ENCODE results near the gene DSTN.
A peak's percentile ranks its signal among the peaks of the same experiment; 100 is the strongest.

The DSTN gene

DNA sequence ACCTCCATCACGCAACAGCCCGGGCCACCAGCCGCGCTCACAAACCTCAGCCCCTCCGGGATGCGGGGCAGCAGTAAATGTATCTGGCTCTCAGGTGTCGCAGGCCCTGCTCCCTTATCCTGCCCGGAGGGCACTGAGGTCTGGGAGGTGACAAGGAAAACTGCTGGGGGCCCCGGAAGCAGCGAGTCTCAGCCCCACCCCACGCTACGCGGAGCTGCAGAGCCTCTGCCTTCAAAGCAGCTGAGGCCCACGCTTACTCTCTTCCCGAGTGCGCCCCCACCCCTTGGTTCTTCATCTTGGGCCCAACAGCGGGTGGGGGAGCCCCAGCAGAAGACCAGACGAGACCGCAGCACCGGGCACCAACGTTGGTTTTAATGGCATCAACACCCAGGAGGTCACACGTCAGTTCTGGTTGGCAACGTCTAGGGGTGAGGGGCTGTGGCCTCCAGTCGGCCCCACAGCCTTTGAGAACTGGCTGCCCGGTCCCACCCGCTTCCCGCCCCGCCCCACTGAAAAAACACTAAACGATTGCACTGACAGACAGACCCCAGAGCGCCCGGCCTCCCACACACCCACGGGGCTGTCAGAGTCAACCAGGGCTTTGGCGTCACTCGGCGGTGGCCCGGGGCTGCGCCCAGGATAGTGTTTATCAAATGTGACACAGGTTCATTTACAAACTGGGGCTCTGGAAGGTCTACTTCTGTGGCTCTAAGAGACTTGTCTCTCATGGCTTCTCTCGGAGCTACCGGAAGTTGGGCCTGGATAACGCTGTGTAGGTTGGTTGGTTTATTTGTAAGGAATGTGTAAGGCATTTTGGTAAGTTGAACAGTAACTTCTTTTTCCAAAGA is 43.7 kb downstream of the DSTN start:
- DNase-seq = no peak

DNA sequence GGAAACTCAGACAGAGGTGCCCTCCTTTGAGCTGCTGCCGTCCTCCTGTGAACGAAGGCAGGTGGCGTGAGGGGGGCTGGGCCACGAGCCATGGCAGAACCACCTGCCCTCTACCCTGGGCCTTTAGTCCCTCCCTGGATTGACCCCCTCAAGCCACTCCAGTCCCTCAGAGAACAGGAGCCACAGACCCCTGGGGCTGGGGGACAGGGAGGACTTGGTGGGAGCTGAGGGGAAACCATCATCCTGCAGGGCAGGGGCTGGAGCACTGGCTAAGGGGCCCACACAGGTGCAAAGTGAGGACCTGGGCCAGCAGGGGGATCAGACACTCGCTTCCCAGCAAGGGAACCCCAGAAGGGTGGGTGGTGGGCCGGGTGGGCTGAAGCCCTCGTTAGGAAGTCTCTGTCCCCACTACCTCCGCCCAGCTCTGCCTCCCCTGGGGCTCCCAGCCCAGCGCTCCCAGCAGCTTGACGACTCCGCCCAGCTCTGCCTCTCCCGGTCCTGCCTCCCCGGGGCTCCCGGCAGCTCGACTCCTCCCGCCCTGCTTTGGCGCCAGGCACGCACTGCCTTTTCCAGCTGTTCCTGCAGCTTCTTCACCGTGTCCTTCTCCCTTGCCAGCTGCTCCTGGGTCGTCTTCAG is 44.4 kb downstream of the DSTN start:
- no peak for DNase-seq

DNA sequence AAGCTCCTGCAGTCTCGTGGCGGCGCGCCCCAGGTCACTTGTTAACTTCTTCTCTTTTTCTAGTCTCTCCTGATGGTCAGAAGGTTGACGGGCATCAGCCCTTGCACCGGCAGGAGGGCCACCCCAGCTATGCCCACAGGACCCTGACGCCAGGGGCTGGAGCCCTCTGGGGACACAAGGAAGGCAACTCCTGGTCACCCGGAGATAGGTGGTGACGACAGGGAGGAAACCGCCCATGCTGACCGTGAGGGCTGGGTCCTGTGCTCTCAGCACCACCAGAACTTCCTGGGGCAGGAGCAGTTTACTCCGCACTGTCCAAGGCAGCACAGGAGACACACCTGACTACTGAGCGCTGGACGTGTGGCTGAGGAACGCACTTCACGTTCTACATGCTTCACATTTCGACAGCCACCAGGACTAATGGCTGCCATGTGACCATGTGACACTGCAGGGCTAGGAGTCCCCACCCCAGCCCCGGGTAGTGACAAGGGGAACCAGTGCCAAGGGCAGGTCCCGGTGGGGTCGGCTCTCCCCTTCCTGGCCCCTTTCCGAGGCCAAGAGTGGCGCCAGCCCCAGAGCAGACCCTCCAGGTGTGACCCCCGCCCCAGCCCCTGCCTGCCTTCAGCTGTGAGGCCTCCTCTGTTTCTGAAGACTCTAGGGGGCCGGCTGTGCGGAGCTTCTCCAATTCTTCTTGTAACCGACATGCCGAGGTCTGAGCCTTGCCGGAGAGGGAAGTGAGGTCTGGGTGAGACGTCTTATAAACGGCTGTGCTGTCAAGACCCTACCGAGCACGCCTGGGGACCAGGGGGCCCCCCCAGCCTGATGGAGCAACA is 45.2 kb downstream of the DSTN start:
- DNase-seq = no peak

DNA sequence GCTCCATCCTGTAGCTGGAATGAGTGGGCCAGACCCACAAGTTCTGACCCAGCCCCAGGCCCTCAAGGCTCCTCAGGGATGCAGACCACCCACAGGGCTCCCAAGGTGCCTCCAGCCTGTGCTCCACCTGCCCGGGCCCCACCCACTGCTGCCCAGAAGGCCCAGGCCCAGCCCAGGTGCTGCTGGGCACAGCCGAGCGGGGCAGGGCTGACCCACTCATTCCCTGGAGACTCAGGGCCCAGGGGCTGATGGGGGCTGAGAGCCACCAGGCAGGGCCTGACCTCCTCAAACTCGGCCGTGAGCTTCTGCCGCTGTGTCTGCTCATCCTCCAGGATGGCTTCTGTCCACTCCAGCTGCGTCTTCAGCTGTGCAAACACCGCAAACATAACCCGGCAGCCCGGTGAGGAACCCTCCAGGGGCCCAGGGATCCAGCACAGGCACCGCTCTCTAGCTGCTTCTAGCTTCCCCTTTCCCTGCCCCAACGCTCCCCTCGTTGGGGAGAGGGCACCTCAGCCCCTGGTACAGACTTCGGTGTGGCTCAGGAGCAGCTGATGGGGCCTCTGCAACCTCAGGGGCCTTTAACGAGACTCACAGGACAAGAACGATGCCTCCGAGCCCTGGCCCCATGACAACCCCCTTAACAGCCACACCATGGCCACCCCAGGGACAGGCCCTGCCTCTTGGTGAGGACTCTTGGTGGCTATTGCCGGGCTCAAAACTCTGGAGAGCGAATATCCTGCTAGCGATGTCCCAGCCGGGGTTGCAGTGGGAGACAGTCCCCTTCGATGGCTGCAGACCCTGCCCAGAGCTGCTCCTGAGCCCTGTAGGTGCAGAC is 46.0 kb downstream of the DSTN start:
- no peak for DNase-seq

DNA sequence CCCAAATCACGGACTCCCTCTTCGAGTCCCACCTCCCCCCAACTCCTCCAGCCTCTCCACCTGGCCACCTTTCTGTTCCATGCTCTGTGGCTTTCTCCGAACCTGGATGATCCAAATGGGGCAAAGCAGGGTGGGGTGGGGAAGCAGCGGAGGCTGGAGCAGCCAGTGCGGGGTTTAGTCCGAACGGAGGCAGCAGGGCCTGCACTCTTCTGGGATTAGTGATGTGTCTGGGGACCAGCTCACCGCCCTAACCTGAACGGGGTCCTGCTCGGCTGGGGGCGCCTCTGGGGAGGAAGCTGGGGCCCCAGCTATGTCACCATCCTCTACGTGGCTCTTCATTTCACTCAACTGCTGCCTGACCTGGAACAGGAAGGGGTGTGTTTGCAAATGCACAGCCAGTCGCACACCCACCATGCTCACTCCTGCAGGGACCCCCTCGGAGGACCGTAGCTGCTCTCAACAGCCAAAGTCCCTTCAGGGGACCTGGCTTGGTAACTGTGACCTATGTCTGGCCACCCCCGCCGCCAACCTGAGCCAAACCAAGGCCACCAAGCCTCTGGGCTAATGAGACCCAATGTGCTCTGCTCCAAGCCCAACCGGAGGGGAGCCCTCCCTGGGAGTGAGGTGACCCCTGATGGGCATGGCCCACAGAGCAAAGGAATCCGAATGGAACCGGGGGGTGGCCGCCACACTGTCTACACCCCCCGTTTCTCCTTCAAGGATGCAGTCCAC is 46.8 kb downstream of the DSTN start:
- no peak for DNase-seq

DNA sequence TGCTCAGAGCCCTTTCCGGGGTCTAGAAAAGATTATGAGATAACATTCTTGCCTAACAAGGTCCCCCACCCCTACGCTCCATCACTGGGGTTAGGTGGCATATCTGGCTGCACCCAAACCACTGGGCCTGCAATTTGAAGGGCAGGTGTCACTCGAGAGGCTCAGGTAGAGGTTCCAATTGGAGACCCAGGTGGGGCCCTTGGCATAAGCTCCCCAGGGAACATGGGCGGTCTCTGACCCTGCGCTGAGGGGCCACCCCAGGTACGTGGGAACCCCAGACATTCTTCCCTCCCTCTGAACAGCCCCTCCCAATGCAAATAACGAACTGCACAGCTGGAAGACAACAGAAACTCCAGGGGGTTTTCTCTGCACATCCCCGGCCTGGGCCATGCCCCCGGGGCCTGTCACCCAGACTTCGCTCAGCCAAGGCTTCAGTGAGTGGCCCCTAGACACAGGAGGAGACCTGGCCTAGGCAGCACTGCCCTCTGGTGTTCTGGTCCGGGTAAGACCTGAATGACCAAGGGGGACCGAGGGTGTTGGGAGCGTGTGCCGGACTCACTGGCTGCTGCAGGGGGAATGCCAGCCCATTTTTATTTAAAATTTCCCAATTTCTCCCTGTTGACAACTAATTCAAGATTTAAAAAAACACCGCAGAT is 47.5 kb downstream of the DSTN start:
- no peak for DNase-seq

DNA sequence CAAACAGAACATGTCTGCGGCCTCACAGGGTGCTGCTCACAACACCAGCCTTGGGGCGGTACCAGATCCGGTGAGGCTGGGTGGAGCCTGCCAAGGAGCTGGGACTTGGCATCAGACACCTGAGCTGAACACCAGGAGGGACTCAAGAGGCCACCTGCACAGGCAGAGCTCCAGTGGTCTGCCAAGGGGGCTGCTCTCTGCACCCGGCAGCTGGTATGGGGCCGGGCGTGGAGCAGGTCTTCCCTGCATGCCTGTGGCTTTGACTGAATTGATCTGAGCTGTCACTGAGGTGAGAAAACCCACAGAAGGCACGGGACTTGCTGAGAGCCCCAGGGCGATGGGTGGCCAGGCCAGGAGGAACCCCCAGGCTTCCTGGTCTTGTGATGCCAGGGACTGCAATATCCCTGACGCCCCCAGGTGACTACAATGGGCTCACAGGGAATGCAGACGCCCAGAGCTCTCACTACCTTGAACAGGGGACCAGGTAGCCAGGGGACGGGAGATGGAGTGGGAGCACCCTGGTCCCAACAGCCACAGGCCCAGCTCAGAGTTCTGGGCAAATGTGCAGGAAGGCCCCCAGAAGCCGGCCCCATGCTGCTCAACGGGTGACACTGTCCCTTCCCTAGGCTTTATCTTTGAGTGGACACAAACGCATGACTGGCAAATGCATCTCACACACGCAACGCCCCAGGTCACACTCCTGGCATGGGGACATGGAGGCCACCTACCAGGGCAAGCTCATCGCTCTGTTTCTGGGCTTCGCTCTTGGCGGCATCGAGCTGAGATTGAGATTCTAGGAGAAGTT is 48.2 kb downstream of the DSTN start:
- no peak for DNase-seq

DNA sequence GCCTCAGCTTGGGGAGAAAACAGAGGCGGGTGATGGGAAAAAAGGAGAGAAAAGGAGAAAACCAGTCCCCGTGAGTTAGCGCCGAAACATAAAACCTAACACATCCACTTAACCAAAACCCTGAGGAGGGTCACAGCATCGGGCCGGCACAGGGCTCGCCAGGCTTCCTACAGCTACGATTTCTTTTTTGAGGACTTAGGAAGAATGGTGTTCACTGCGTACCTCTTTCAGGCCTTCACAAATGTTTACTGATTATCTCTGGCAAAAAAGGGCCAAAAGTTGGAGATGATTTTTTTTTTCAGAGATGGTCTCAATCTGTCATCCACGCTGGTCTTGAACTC is 48.8 kb downstream of the DSTN start:
- no peak for DNase-seq

DNA sequence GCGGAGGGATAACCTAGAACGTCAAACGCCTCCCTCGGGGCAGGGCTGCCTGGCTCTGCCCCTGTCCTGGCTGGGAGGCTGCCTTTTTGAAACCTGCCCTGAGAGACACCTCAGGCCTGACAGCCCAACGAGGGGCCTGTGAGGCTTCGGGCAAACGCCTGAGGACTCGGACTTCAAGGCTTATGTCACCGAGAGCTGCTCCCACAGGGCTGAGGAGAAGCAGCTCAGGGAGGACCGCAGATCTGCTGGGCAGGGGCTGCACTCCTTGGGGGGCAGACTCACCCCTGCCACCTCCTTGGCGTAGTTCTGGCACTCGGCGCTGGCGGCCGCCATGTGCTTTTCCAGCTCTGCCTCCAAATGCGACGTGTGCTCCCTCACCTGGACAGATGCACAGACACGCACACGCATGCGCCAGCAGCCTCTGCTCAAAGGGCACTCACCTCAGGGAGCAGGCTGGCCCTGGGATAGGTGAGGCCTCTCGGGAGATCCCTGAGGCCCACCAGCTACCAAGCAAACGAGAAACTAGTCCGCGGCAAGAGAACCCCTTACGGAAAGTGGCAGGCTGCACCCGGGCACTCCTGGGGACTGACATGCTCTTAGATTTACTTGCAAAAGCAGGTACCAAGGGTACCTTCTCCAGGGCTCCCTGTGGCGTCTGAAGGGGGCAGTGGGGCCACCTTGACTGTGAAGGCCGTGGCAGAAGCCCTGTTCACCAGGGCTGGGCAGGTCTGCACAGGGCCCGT is 49.6 kb downstream of the DSTN start:
- DNase-seq = peak; percentile 17

DNA sequence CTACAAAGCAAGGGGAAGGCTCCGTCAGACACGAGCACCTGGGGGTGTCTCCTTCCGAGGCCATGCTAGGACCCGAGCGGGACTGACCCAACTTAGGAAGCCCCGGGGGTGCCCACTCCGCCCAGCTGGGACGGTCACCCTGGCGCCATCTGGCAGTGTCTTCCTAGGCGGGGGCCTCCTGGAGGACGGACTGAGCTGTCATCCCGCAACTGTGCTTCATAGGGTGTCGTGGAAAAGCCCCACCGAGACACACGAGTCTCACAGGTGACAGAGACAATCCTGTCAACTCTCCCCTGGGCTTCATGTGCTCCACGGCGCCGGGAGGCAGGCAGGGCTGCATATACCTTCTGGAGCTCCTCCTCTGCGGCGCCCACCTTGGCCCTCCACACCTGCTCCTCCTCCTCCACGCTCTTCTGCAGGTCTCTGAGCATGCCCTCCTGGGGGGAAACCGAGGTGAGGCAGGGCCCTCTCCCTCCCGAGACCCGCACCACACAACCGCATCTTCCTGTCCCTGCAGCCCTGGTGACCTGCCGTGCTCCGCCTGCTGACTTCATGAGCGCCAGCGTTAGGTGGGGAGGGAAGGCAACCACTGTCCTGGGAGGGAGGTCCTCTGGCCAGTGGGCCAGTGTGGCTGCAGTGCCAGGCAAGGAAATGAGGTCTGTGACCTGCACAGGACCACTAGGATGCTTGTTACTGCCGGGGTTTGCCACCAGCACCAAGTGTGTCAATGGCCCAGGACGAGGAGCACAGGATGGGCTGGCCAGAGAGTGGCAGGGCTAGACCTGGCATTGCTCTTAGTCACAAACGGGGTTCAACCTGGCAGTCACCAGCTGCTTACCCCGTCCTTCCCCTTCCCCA is 50.7 kb downstream of the DSTN start:
- DNase-seq = peak; percentile 12

DNA sequence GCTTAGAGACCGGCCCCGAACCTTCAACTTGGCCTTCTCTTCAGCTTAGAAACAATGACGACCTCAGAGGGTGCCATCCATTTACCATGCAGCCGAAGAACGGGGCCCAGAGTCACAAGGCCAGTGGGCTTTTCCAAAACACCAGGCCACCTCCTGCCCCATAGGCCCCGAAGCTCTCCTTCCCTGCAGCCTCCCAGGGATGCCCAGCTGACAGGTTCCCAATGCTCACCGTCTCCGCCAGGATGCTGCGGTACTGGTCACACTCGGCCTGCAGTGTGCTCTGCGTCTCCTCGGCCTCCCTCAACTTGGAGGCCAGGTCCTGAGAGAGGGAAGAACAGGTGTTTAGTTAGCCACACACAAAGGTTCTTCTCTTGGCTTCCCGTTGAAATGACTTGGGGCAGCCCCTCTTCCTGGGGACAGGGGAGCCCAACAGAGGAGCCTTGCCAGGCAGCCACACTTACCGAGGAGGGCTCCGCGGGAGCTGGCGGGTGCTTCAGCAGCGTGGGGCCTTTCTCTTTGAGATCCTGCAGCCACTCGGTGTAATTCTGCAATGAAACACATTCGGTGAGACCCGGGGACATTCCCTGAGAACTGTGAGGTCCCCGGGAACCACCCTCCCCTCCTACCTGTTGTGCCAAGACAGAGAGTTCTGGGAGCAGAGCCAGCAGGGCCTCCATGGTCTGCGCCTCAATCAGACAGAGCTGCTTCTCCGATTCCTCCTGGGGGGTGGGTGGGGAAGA is 51.5 kb downstream of the DSTN start:
- peak; percentile 12 for DNase-seq

DNA sequence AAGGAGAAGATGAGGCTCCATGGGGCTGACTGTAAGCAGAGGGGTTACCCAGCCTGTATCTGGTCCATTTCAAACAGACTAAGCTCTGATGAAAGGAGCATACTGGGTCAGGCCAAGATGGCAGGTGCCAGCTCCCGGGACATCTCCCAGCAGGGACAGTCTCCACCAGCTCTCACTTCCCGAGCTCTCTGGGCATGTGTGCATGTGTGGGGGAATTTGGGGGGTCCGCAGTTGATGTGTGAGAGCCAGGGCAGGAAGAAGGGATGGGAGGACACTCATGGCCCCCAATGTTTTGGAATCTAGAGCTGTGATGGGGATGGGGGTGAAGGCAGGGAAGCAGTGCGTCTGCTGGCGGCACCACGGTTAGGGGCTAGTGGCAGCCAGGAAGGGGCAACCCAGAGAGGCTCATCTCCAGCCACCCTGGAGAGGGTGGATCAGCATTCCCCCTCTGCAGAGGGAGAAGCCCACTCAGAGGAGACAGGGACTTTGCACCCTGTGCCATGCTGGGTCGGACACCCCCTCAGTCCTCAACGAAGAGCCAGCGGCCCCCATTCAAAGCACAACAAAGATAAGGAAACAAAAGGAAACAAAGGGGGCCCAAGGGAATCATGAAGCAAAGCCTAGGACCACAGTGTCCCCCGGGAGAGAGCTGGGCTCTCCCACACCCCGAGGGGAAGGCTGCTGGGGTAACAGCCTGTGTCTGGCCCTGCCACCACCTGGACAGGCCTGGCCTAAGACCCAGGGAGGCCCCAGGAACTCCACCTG is 52.4 kb downstream of the DSTN start:
- DNase-seq = peak; percentile 20

DNA sequence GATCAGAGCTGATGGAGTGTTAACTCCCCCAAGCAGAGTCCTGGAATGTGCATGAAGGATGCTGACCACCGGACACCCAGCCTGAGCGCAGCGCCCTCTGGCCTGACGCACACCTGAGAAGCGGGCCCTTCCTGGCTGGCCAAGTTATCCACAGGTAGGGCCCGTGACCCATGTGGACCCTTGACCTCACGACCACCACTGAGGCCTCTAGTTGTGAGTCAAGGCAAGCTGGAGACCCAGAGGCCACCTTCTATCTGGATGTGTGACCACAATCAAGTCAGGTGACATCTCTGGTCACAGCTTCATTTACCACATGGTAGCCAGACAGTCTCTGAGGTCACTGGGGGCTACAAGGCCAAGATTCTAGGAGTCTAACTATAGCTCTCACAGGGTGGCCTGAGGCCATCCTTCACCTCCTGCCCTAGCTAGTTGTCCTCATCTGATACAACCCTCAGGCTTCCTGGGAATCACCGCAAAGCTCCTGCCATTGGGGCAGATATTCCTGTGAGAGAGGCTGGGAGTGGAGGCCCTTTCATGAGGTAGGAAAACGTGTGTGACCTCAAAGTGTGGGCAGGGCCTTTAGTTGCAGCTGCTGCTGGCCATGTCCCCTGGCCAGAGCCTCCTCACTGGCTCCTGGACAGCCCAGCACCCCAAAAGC is 53.1 kb downstream of the DSTN start:
- peak; percentile 17 for DNase-seq

DNA sequence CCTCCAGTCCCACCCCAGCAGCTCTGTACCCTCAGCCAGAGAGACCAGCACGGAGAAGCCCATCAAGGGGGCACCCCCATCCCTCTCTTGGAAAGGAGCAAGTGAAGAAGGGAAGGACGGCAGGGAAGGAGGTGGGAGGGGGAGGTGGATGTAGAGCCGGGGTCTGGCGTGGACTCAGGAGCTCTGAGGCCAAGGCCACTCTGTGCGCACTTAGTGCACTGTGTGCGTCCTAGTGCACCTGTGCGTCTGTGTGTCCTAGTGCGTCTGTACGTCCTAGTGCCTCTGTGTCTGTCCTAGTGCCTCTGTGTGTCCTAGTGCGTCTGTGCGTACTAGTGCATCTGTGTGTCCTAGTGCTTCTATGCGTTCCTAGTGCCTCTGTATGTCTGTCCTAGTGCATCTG is 54.2 kb downstream of the DSTN start:
- DNase-seq = peak; percentile 11

DNA sequence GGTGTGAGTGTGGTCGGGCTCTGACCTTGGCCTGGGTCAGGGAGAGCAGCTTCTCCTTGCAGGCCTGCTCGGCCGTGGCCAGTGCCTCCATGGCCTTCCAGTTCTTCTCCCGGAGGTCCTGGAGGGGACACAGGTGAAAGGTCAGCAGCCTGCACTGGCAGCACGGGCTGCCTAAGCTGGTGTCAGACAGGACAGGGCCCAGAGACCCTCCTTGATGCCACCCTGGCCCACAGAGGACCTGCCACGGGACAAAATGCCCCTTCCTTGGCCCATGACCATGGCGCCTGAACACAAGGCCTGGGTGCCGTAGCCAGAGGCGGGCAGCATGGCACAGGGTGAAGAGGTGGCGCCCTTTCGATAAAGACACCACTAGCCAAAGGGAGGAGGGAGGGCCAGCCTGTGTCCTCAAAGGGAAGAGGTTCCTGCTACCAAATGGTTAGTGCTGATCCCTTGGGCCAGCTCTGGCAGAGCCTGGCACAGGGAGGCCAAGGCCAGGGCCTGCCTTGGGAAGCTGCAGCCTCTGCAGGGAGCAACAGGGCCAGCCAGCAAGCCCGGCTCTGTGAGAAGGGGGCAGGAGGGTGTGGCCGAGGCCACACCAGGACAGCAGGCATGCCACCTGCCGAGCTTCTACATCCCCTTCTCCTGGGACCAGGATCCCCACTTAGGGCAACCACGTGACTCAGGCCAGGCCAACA is 54.8 kb downstream of the DSTN start:
- peak; percentile 25 for DNase-seq
